ENCODE measurements around the gene GPC6. TPM values are rescaled to one million over a fixed set of nuclear protein-coding genes. Genes with fewer than 3 reads are reported as not detected.

The GPC6 gene
- total RNA-seq, 2 experiments from 2014 or later, result not detected

DNA sequence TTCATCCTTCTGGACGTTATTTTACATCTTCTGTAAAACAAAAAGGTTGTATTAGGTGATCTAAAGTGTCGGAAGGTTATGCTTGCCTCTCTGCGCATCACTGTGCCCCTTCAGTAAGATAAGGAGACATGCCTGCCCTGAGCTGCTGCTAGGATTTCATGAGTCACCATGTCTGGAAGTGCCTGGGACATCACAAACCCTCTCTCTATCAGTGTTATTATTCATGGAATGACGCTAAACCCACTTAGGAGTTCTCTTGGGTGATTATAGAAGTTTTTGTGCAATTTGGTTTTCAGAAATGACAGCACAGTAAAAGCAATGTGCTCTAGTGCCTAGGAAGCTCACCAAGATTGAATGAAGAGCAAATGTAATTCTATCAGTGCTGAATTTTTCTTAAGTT, 635.2 kb downstream of the GPC6 start:
- POLR2A ChIA-PET, result no interaction called here
- CTCF ChIA-PET, result no interaction called here

DNA sequence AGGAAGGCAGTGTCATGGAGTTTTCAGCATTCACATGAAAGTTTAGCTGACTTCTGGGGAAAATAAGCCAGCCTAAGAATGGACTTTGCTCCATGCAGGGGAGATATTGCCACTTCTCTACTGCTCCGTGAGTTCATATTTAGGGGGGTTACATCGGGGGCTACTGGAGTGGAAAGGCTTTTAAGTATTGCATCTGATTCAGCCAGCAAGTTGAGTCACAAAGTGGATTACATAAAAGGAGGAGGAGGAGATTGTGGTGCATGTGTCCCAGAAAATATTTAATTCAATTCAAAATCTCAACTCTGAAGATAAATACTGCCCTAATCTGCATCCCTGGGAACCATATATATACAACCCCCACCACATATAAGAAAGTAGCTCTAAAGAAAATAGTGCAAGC, 635.7 kb downstream of the GPC6 start:
- ChIA-PET POLR2A (no interaction called here), CTCF (no interaction called here)

DNA sequence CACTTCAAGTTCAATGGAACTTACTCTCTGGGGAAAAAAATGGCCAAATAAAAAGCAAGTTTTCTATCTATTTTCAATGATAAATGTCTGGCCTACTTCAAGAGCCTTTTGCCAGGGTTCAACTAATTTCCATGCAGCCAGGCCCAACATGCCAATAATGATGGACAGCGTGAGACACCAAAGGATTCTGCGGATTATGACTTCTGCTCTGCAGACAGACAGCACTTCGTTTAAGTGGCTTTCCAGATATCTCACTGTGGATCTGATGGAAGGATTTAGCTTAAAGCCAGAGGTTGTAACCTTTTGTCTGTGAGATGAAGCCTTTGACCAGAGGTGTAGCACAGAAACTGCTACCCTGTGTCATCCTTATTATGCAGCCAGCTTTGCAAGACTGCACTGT, 638.6 kb downstream of the GPC6 start:
- POLR2A ChIA-PET, result no interaction called here
- CTCF ChIA-PET, result no interaction called here

DNA sequence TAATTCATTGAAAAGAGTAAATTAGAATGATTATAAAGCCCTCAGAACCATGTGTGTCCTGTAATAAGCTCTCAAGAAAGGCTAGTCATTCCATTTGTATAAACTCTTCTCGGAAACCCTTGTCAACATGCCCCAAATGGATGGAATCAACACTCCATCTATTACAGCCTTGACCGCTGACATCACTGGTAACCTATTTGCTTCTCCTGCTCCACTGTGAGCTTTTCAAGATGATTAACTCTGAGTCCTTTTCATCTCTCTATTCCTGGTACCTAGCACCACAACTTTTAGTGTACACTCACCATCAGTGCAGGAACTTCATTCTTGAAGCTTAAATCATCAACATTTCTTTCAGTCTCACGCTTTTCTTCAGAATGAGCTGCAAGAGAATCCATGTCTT, 640.9 kb downstream of the GPC6 start:
- ChIA-PET POLR2A (no interaction called here), CTCF (no interaction called here)

DNA sequence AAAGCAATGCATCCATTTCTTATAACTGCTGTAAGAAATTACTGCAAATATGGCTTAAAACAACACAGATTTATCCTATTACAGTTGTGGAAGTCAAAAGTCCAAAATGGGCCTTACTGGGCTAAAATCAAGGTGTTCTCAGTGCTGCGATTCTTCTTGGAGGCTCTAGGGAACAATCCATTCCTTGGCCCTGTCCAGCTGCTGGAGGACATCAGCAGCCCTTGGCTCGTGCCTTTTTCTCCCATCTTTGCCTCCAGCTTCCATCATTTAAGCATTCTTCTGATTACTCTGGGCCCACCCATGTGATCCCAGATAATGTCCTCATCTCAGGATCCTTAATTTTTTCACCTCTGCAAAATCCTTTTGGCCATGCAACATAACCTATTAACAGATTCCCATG, 645.8 kb downstream of the GPC6 start:
- ChIA-PET POLR2A (no interaction called here), CTCF (no interaction called here)

DNA sequence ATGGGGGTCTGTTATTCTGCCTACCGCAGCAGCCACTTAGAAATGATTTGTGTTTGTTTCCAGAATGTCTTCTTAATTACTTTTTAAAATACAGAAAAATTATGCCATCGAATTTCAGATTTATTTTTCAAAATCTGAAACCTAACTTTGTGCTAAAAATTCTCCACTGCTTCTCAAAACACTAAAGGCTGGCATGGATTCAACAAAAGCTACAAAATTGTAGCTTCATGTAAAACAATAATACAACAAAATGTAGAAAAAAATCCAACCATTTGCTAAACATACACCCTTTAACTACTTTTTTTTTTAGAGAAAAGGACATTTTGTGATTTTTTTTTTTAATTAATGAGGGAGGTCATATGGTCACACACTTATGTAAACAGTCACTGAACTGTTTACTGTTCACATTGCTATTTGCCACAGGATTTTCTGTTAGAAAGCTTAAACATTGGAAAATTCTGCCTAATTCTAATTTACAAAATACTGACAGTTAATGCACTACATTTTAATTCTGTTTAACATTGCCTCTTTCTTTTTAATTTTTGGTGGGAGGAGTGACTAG, 646.3 kb downstream of the GPC6 start:
- ChIA-PET CTCF (no interaction called here), POLR2A (no interaction called here)

DNA sequence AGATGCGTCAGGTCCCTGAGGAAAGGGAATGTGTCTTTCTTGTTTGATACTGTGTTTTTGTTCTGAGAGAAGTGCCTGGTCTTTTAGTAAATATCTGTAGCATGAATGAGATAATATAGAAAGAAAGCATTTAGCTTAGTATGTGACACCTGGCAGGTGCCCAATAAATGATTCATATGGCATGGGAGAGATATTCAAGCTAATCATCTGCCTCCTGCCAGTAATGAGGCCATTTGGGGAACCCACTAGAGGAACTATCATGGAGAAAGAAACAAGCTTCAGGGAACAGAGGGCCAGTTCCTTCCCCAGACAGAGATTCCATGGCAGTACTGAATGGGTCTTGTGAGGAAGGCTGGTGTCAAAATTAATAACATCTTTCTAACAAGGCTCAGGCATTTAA, 648.9 kb downstream of the GPC6 start:
- CTCF ChIA-PET, result no interaction called here

DNA sequence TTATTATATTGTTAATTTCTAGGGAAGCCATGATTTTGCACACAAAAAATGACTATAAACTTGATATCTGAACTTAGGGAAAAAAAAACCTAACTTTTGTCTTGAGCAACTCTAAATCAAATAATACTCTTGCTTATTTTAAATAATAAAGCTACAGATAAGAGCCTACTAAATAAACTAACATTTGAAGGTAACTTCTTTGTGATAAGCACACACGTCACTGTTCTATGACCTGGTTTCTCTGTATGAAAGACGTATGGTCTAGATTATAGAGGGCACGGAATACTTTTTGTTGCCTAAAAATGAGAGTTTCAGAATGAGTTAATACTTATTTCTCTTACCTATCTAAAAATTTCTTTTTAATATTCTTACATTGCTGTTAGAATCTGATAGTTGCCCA, 649.6 kb downstream of the GPC6 start:
- POLR2A ChIA-PET, result no interaction called here
- CTCF ChIA-PET, result no interaction called here

More for the DNA sequence above, 648.9 kb downstream of the GPC6 start:
- POLR2A ChIA-PET, result no interaction called here

DNA sequence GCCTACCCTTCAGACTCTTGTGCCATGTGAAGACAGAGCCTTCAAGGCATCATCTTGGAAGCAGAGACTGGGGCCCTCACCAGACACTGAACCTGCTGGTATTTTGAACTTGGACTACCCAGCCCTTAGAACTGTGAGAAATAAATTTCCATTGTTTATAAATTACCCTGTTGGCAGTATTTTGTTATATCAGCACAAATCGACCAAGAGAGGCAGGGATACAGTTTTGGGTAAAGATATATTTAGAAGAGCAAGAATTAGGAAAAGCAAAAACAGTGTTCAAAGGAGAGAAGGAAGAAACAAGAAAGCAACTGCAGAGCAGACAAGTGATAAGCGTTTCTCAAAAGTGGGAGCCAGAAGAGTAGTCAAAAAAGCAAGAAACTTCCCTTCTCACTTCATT, 652.1 kb downstream of the GPC6 start:
- ChIA-PET POLR2A (no interaction called here), CTCF (no interaction called here)

DNA sequence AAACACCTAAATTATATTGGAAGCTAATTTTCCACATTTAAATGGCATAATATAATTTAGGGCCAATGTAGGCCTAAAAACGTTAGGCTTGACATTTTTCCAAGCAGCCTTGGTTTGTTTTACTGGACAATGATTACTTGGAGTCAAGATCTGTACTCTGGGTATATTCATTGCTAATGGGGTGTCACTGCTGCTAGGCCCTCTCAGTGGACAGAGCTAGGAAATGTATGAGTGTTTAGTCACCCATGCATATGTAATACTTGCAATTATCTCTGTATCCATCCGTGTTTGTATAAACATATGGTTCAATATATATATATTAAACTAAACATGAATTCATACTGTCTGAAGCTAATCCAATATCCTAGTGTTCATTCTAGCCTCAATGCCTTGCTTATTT, 654.8 kb downstream of the GPC6 start:
- ChIA-PET POLR2A (no interaction called here), CTCF (no interaction called here)

DNA sequence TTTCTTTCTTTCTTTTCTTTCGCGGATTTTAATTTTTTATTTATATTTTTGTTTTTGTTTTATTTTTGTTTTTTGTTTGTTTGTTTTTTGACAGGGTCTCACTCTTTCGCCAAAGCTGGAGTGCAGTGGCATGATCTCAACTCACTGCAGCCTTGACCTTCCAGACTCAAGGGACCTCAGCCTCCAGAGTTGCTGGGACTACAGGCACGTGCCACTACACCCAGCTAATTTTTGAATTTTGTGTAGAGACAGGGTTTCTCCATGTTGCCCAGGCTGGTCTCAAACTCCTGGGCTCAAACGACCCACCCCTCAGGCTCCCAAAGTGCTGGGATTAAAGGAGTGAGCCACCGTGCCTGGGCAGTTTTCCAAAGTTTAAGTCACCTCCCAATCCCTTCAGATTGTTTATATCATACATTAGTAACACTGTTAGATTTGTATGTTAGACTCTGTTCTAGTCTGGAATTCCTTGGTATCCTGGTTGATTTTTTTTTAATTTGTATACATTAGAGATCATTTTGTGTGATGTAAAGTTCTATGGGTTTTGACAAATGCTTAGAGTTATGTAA, 655.6 kb downstream of the GPC6 start:
- POLR2A ChIA-PET, result no interaction called here
- CTCF ChIA-PET, result no interaction called here

DNA sequence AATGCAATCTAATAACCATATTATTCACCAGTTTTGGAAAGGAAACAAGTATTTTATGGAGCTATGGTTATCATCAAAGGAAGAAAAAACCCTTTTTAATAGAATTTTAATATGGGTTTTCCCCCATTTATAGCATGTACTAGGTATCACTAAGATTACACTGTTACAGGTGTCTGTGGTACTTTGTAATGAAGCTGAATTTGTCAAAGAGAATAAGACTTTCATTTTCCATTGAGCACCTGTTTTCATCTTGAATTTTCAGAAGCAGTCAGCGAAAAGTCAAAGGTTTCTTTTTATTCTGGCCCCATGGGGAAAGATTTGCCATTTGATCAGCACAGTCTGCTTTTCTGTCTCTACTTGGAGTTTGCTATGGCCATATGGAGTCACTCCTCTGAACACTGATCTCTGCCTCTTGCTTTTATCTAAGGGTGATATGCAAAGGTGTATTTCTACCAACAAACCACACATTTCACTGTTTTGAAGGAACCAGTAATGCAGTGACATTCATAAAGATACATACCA, 662.9 kb downstream of the GPC6 start:
- ChIA-PET POLR2A (no interaction called here), CTCF (no interaction called here)

DNA sequence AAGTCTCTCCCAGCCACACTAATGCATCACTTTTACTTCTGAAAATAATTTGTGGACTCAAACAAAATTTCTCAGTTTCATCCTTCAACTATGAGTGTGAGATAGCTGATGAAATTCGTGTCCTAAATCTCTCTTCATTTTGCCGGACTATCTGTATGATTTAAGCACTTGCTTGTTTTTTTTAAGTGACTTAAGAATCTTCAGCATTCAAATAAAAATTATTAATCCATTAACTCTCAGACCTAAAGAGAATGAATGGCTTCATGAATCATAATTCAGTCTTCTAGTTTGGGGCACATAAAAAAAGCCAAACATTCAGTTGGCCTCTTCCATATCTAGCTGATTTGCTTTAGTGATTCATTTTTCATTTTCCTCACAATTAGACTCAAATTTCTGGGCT, 673.4 kb downstream of the GPC6 start:
- CTCF ChIA-PET, result no interaction called here

DNA sequence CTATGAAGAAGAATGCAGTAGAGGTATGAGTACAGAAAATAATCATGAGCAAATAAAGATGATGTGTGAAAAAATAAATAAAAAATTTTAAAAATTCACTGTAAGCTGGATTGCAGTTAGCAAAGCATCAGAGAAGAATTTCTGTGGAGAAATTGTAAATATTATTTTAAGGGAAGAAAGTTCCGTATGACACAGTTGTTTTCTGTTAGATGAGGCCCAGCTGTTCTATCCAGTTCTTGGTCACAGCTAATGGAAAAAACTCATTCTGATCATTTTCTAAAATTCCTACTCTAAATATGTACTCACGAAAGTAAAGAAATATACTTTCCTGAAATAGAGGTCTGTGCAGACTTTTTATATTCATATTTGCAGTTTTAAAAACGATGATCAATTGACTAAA, 674.1 kb downstream of the GPC6 start:
- ChIA-PET POLR2A (no interaction called here), CTCF (no interaction called here)

More for the DNA sequence above, 673.4 kb downstream of the GPC6 start:
- POLR2A ChIA-PET, result no interaction called here

DNA sequence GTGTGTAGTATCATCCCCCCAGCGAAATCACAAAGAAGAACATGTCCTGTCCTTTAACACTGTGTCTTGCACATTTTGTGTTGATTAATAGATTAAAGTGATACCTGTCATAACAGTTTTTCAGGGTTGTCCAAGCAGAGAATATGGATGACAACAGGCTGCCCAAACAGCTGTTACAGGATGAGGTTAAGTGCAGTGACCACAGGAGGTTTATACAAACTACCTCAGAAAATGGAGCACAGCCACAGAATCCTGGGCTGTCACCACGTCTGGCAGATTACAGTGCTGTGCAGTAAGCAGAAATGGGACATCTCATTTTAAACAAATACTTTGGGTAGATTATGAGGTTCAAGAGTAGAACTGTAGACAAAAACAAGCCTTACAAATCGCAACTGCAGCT, 677.3 kb downstream of the GPC6 start:
- ChIA-PET POLR2A (no interaction called here), CTCF (no interaction called here)

DNA sequence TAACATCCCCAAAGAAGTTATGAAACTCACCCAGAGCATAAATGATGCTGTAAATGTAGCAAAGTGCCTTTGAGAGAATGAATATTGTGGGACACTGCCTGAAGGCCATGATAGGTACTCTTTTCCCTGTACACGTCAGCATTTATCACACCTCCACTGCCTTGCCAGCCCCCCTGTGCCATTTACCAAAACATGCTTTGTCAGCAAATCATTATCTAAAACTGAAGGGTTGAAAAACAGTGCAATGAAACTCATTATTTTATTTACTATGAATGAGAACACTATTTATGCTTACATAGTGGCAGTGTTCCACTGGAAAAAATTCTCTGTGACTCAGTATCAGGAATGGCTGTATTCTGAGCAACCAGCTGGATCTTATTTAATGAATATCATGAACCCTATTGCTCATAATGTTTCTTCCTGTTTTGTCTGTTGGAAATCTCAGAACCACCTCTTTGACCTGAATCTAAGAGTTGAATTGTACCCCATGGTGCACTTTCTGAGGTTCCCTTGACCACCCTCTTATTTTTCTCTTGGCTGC, 688.7 kb downstream of the GPC6 start:
- CTCF ChIA-PET, result no interaction called here
- POLR2A ChIA-PET, result no interaction called here

DNA sequence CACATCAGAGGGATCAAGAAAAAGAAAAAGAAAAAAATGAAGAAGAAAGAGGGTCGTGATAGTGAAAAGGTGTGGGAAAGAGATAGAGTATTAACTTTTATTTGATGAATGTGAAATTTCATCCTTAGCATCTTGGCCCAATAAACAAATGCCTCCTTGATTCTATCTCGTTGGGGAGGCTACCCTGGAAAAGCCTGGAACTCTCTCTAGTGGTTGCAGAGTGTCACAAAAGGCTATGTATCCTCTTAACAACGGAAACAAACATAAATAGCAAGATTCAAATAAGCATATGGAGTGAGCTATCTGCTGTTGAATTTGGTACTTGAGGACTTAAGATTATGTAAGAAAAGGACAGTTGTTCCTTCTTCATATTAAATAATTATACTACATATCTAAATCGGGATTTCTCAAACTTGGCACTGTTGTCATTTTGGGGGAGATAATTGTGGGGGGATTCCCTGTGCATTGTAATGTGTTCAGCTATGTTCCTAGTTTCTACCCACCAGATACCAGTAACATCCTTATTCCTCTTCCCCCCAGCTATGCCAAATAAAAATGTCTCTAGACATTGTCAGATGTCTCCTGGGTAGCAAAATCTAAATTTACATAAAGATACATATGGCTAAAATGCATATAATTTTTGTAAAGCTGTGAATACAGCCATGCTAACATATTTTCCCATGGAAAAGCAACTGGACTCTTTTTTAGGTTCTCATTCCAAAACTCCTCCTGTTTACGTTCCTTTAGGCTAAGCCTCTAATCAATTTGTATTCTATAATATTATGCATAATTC, 695.7 kb downstream of the GPC6 start:
- ChIA-PET CTCF (no interaction called here), POLR2A (no interaction called here)

DNA sequence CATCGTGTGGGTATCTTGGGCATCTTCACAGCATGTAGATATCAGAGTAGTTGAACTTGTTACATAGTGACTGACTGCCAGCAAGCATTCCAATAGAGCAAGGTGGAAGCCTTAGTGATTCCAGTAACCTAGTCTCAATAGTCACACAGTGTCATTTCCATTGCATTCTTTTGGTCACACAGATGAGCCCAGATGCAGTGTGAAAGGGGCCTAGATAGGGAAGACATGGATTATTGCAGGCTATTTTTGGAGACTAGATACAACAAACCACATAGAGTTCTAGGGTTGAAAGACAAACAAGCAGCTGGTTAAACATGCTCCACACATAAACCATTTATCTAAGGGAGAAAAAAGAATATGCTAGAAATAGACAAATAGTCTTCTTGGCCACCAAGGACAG, 699.4 kb downstream of the GPC6 start:
- POLR2A ChIA-PET, result no interaction called here
- CTCF ChIA-PET, result no interaction called here

DNA sequence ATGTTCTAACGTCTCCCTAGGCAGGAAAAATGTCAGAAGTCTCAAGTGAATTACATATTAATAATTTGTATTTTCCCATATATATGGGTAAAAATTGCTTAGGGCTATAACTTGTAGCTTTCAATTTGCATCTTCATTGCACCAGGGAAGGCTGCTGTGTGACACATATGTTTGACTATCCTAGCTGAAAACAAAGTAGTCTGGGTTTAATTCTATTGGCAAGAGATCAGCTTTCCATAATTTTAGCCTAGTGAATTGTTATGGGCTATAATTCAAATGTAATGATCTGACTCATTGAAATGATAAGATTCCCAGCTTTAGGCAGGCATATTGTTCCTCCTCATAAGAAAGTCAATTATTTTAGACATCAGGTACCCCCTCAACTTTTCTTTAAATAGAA, 699.8 kb downstream of the GPC6 start:
- POLR2A ChIA-PET, result no interaction called here
- CTCF ChIA-PET, result no interaction called here

DNA sequence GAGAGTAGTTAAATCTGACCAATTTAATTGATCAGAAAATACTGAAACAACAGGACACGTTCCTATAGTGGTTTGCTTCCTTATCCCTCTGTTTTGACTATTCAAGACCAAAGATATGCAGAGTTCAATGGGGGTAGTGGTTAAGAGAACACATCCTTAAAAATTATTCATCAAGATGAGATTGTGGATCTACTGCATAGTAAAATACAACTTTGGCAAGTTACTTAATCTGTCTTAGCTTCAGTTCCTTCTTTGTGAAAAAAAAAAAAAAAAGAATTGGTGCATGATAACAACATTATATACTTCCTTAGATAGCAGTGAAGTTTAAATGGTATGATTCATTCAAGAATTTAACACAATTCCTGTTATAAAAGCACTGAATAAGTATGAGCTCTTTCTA, 700.8 kb downstream of the GPC6 start:
- ChIA-PET CTCF (no interaction called here), POLR2A (no interaction called here)

DNA sequence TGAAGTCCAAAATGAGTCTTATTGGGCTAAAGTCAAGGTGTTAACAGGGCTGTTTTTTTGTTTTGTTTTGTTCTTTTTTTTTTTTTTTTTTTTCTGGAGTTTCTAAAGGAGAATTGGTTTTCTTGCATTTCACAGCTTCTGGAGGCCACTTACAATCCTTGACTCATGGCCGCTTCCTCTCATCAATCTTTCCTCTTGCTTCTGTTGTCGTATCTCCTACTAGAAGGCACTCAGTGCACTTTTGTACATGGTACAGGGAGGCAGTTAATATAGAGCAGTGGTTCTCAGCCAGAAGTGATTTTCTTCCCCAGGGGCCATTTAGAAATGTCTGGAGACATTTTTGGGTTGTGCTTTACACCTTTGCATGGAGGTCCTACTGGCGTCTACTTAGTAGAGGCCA, 706.3 kb downstream of the GPC6 start:
- ChIA-PET CTCF (no interaction called here), POLR2A (no interaction called here)

DNA sequence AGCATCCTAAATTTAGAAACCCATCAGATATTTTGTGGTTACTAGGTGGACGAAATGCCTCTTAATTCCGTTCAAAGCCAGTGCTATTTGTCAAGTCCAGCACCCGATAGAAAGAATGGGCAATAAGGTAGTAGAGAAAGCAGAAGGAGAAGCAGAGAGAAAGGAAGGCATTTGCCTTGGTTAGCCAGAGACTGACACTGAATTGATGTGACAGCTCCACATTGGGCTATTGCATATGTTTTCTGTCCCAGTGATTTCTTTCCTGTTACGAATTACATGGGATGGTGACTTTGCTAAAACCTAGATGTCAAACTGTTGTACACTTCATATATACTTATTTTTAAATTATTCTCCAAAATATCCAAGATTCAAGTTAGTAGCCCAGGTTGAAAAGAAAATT, 710.3 kb downstream of the GPC6 start:
- ChIA-PET CTCF (no interaction called here), POLR2A (no interaction called here)
